ENCODE measurements around the gene HBG2.

GRCh38 chr11:5243816-5244180 lies 10.8 kb downstream of the HBG2 start:
- TF ChIP-seq CTCF (IDR thresholded peaks at IDR 0.05 in 4 of 5, conservative IDR thresholded peaks at IDR 0.05 in 1 of 5) = no peak
- no peak for TF ChIP-seq POLR2A (IDR thresholded peaks at IDR 0.05)
